Measurements from ENCODE around the gene PDCD4. TPM values are rescaled to one million over a fixed set of nuclear protein-coding genes. Genes with fewer than 3 reads are reported as not detected.
A peak's percentile ranks its signal among the peaks of the same experiment; 100 is the strongest.
"Not testable (repeated sequence)": the region's sequence is repeated elsewhere in the genome, so short reads cannot be mapped to it uniquely, and the experiment has no call there.

Gene PDCD4
- total RNA-seq, 1 experiment from 2014 or later = 19.9 TPM

- DNase-seq (ENCODE audit: low read depth) = no peak
Observed at GRCh38 chr10:110881905-110882304, 10.2 kb downstream of the PDCD4 start.

- DNase-seq (ENCODE audit: low read depth) = no peak
Observed at GRCh38 chr10:110883924-110884323, 12.2 kb downstream of the PDCD4 start.

GRCh38 chr10:110885932-110886674 lies 14.4 kb downstream of the PDCD4 start:
- DNase-seq (ENCODE audit: low read depth) = no peak

GRCh38 chr10:110887560-110887959 lies 15.8 kb downstream of the PDCD4 start:
- no peak for DNase-seq (ENCODE audit: low read depth)

- no peak for DNase-seq (ENCODE audit: low read depth)
Observed at GRCh38 chr10:110892602-110893288, 21.0 kb downstream of the PDCD4 start.

- DNase-seq (ENCODE audit: low read depth) = peak; percentile 38
Observed at GRCh38 chr10:110893559-110894179, 21.9 kb downstream of the PDCD4 start.

GRCh38 chr10:110897184-110897583 lies 25.5 kb downstream of the PDCD4 start:
- DNase-seq (ENCODE audit: low read depth) = no peak

GRCh38 chr10:110898391-110898790 lies 26.7 kb downstream of the PDCD4 start:
- no peak for DNase-seq (ENCODE audit: low read depth)

- DNase-seq (ENCODE audit: low read depth) = no peak
Observed at GRCh38 chr10:110900983-110901382, 29.3 kb downstream of the PDCD4 start.

- peak; percentile 44 for DNase-seq (ENCODE audit: low read depth)
Observed at GRCh38 chr10:110901954-110902819, 30.5 kb downstream of the PDCD4 start.

- no peak for DNase-seq (ENCODE audit: low read depth)
Observed at GRCh38 chr10:110903280-110904278, 31.9 kb downstream of the PDCD4 start.

GRCh38 chr10:110910138-110910537 lies 38.4 kb downstream of the PDCD4 start:
- DNase-seq (ENCODE audit: low read depth) = no peak

- peak; percentile 26 for DNase-seq (ENCODE audit: low read depth)
Observed at GRCh38 chr10:110912374-110912773, 40.6 kb downstream of the PDCD4 start.

GRCh38 chr10:110914431-110914830 lies 42.7 kb downstream of the PDCD4 start:
- no peak for DNase-seq (ENCODE audit: low read depth)

GRCh38 chr10:110915035-110915434 lies 43.3 kb downstream of the PDCD4 start:
- DNase-seq (ENCODE audit: low read depth) = no peak

- DNase-seq (ENCODE audit: low read depth) = not testable (repeated sequence)
Observed at GRCh38 chr10:110915600-110915999, 43.9 kb downstream of the PDCD4 start.

- peak; percentile 67 for DNase-seq (ENCODE audit: low read depth)
Observed at GRCh38 chr10:110916554-110917346, 45.0 kb downstream of the PDCD4 start.

- peak; percentile 95 for DNase-seq (ENCODE audit: low read depth)
Observed at GRCh38 chr10:110918269-110918642, 46.5 kb downstream of the PDCD4 start.

- peak; percentile 100 for DNase-seq (ENCODE audit: low read depth)
Observed at GRCh38 chr10:110918643-110919348, 47.1 kb downstream of the PDCD4 start, which contains the start of gene BBIP1. TSS of gene BBIP1 (minus strand) at chr10:110919180. CDS start at chr10:110918157, 1,023 bp downstream.
